ENCODE data around the gene ATP5F1D.

ATP5F1D gene

DNA sequence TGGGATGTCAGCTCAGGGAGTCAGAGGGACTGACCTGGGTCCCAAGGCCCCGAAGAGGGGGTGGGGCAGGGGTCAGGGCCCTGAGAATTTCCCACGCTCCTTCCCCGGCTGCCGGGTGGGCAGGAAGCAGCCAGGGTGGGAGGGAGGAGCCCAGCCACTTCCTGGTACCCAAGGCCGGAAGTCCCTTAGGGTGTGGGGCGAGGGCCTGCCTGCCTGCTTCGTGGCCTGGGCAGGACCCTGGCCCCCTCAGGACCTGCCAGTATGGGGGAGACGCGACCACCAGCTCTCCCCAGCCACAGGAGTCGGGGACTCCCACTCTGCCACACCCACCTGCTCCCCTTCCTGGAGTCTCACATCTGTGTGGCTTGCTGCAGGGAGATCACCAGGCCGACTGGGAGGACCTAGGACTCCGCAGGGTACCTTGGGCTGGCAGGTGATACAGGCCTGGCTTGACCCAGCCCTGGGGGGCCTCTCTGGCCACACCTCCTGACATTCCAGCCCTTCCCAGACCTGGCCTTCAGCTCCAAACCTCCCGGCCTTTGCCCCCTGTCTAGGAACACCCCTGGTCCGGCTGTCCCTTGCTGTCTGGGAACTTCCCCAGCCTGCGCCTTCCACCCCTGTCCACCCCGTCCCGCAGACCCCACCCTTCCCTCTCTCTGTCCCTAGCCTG, 17.8 kb downstream of the ATP5F1D start:
- DNase-seq (ENCODE audit: low read depth) = no peak

- DNase-seq (ENCODE audit: low read depth) = no peak
Observed at GRCh38 chr19:1259876-1260748, 18.6 kb downstream of the ATP5F1D start.

GRCh38 chr19:1260749-1261537, 19.4 kb downstream of the ATP5F1D start:
- DNase-seq (ENCODE audit: low read depth) = peak; percentile 96

GRCh38 chr19:1261538-1261797, 19.9 kb downstream of the ATP5F1D start:
- DNase-seq (ENCODE audit: low read depth) = no peak

DNA sequence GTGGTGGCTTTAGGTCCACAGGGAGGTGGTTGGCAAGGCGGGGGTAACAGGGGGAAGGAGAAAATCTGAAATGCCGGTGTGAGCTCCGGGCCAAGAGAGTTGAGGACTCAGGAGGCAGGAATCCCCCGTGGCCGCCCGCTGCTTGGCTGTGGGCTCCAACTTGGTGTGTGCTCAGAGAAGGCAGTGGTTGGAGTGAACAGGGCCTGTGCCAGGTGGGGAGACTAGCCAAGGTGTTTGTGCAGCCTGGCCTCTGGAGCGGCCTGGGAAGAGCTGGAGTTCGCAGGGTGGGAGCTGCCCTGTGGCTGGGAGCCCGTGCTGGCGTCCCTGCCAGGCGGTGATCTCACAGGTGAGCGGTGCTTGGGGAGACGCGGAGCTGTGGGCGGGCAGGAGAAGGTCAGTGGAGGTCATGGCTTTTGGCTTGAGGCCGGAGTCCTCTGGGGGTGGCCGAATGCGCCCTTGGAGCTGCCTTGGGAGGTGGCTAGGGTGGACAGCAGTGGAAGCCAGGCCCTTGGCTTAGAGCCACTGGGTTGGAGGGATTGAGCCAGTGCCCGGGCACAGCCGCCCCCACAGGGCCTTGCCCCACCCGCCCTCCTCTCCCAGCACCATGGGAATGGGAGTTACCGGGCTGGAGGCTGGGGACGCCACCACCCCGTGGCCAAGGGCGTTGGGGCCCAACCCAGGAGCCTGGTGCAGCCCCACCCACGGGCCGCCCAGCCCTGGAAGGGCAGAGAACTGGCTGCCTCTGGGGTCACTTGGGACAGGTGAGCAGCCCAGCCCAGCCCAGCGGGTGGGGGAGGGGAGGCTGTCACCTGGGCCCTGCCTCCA, 20.5 kb downstream of the ATP5F1D start:
- DNase-seq (ENCODE audit: low read depth) = no peak

GRCh38 chr19:1262623-1263123, 21.1 kb downstream of the ATP5F1D start:
- DNase-seq (ENCODE audit: low read depth) = no peak

DNA sequence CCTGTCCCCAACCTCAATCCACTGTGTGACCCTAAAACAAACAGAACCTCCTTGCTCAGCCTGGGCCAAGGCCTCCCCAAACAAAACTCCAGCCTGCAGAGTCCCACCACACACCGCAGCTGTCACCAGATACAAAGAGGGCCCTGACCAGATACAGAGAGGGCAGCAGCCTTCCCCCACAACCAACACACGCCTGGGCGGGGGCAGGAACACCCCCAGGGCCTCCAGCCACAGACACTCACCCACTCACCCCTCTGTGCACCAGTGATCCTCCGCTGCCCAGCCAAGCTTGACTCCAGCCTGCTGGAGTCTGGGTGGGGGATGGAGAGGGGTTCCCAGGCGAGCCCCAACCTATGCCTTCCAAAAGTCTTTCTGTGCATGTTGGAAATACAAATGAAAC, 21.6 kb downstream of the ATP5F1D start:
- DNase-seq (ENCODE audit: low read depth) = no peak

GRCh38 chr19:1264801-1265614, 23.5 kb downstream of the ATP5F1D start:
- no peak for DNase-seq (ENCODE audit: low read depth)

- DNase-seq (ENCODE audit: low read depth) = no peak
Observed at GRCh38 chr19:1265615-1266128, 24.1 kb downstream of the ATP5F1D start.

DNA sequence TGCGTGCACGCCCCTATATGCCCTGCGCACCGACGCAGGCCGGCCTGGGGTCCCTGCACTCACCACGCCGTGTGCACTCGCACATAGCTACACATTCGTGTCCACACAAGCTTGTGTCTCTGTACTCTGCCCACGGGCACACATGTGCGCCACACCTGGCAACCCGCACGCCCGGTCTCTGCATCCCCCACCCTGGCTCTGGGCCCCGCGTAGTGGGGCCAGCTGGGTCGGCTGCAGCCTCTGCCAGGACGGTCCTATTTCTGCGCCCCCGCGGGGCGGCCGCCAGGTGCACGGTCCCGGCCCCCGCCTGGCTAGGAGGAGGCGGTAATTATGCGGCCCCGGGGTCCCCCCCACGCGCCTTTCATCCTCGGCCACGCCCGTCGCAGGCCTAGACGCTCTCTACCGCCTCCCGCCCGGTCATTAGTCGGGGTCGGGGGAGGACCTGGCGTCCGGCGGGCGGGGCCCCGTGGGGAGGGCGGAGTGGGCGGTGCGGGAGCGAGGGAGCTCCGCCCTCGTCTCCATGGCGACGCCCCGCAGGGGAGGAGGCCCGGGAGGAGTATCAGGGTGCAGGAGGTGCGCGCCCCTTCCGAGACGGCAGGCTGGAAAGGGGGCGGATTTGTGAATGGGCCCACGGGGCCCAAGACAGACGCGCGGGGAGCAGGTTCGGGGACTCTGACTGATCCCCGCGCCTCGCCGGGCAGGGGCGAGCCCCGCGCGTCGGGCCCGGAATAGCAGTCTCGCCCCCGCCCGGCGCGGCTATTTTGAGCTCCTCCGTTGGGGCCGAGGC, 24.8 kb downstream of the ATP5F1D start:
- peak; percentile 76 for DNase-seq (ENCODE audit: low read depth)

DNA sequence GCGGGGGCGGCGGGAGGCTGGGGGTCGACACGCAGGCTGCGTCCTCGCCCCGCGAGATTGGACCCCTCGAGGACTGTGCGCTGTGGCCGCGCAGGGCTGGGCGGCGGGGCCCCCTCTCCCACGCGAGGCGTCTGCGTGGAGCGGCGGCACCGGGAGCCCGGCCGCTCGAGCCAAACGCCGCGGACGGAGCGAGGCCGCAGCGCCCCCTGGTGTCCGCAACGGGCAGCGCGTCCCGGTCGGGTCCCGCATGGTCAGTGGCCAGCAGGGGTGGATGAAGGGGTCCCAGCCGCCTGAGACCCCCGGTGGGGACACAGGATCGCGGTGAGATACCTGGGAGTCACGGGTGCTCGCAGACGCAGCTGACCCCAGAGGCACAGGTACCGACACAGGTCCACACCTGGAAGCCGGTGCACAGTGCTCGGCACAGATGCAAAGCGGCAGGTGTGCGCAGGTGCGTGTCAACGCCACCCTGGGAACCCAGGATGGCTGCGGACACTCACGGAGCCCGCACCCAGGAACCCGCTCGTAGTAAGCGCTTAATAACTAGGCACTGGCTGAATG, 25.4 kb downstream of the ATP5F1D start:
- DNase-seq (ENCODE audit: low read depth) = no peak

GRCh38 chr19:1267477-1268225, 26.1 kb downstream of the ATP5F1D start:
- DNase-seq (ENCODE audit: low read depth) = no peak

DNA sequence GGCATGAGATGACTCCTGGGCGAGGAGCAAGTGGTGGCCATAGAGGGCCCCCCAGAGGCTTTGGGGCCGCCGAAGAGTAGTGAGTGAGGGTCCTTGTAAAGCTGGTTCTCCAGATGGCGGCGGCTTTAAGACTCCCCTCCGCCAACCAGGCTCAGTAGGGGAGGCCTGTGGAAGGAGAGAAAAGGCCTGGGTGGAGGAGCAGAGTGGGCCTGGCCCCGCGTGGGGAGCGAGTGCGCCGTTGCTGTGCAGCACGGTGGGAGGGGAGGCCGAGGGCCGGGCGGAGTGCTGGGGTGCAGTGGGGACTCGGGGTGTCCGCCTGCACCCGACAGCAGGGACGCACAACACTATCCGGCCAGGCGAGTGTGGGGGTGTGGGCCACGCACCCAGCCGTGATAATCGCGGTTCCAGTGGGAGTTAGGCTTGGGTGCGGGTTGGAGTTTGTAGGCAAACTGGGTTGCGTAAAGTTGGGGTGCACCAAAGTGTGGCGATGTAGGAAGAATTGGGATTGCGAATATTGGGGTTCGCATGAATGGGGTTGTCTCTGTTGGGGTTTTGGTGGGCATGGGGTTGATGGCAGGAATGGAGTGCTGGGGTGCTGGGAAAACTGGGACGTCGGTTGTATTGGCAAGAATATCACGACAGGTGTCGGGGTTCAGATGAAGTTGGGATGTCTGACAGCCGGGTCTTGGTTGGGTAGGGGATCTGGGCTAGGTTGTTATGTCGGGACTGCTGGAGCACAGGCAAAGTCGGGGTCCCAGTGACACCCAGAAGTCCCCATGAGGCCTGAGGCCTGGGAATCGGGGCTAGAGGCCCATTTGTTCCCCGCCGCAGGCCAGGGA, 26.9 kb downstream of the ATP5F1D start:
- no peak for DNase-seq (ENCODE audit: low read depth)

GRCh38 chr19:1269065-1269477, 27.5 kb downstream of the ATP5F1D start, which contains the start of gene CIRBP:
Gene CIRBP, plus strand, starts transcription at chr19:1269332. Its CDS starts 1,602 bp downstream, at chr19:1270934.
- peak; percentile 99 for DNase-seq (ENCODE audit: low read depth)

DNA sequence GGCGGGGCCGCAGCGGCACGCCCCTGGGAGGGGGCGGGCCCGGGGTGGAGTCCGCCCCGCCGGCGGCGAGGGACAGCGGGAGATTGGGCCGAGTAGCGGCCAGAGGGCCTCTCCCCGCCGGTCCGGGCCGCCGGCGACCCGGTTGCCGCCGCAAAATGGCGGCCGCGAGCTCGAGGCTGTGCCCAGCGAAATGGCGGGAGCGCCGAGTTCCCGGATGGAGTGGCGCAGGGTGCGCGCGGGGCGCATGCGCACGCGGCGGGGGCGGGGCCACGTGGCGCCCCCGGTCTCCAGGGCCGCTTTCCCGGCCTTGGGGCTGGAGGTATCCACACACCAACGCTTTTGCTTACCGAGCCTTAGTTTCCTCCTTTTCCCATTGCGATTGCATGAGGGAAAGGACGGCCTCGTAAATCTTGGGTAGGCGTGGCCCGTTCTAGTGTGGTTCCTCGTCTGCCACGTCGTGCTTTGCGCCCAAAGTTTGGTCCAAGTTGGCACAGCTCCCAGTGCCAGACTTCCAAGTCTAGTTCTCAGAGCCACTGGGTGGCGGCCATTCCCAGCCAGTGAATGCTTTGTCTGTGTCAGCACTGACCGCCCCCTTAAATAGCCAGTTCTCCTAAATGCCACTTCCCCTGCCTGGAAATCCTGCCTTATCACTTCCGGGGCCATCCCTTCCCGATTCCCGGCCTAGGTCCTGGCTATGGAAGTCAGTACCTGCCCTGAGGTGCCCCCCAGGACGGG, 28.1 kb downstream of the ATP5F1D start:
- peak; percentile 81 for DNase-seq (ENCODE audit: low read depth)

- no peak for DNase-seq (ENCODE audit: low read depth)
Observed at GRCh38 chr19:1270213-1270853, 28.8 kb downstream of the ATP5F1D start.
